CD4-positive, alpha-beta T cell treated with Interleukin-6 at 100 ng/mL for 8 hours (primary cell): ENCODE results near the gene PEG3.

Source experiments
- DNase-seq: peaks from one replicate; pipeline ENCODE4 v3.0.0-alpha.2; 2020; ENCODE audit warnings: mixed read lengths, low spot score

The PEG3 gene

DNA sequence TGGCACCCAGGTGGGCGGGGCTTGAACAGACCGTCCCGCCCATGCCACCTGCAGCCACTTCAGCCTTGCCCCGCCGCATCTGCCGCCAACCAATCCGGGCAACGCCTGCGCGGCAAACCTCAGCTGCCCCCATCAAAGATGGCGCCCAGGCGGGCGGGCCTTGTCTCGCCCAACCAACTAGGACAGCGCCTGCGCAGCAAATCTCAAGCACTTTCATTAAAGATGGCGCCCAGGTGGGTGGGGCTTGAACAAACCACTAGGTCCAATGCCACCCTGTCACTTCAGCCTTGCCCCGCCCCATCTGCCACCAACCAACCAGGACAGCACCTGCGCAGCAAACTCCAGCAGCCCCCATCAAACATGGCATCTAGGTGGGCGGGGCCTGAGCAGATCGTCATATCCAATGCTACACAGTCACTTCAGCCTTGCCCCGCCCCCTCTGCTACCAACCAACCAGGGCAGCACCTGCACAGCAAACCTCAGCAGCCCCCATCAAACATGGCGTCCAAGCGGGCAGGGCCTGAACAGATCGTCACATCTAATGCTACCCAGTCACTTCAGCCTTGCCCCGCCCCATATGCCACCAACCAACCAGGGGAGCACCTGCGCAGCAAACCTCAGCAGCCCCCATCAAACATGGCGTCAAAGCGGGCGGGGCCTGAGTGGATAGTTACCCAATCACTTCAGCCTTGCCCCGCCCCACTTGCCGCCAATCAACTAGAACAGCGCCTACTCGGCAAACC, 1.4 kb downstream of the PEG3 start:
- peak; percentile 11 for DNase-seq

DNA sequence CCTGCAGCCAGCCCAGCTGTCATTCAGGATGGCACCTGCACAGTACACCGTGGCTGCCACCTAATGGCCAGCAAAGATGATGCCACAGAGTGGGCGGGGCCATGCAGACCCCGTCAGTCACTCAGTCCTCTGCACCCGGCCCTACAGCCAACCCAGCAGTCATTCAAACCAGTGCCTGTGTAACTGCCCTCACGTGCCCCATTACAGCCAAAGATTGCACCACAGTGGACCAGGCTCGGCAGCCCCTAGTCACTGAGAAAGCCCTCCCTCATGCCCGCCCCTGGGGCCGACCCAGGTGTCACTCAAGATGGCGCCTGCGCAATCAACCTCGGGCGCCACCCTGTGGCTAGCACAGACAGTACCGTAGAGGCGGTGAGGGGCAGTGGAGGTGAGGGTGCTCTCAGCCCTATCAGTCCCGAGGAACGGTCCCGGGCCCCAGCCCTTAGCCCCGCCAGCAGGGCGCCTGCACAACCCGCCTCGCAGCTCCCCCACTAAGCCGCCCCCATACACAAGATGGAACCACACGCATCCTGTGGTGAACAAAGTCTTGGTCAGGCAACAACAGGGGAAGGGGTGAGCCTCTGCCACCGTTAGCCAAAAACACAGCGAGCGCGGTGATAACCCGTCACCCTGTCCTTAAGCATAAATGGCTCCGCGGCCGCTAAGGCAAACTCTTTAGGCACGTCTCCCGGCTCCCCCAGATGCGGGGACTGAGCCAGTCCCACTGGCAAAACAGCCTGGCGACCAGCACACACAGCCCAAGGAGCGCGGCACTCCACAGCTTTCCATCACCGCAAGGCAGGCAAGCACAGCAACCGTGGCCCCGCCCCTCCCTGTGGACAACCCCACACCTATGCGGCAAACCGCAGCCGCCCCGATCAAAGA, 2.3 kb downstream of the PEG3 start:
- no peak for DNase-seq

DNA sequence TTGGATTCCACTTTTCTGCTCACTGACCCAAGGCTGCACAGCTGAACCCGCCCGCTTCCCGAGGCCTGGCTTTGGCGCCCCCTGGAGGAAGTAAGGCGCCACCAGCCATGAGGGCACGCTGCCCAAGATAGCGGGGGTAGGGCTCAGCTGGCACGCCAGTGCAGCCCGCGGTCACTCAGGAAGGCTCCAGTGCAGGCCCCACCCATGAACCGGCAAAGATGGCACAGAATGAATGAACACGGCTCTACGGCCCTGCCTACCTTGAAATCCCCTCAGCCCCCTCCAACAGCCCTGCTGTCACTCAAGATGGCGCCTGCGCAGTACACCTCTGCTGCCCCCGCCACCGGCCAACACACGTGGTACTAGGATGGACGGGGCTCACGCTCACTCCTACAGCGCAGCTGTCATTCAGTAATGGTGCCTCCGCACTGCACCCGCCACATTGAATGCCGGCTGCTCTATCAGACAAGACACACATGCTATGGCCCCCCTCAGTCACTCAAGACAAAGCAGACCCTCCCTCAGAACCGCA, 3.0 kb downstream of the PEG3 start:
- DNase-seq = no peak

DNA sequence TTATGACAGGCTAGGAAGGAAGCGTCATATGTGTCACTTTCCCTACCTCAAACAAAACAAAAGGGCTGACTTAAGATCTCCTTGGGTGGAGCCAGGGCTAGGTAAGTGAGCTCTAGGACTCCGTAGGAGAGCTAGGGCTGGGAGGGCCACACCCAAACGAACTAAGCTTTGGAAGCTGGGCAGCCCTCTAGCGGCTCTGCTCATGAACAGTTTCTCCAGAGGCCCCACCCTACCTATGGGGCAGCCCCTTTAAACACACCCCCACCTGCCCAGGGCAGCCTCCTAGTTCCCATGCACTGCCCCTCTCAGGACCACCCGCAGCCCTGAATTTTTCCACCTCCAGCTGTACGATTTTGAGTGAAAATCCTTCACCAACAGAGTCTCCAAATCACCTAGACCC, 3.5 kb downstream of the PEG3 start:
- DNase-seq = no peak

DNA sequence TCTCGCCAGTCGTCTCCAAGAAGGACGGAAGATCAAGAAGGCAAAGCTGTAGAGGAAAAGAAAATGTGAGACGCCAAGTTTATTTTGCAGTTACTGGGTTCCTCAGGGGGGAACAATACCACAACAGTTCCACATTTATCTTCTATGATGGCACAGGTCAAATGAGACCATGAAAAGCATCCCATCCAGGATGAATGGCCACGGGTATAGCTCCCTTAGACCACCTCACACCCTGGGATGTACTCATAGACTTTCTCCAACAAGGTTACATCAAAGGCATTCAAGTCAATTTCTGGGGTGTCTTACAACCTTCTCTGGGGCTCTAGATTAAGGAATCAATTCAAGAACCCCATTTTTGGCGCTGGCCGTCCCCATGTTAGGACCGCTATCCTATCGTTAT, 4.5 kb downstream of the PEG3 start:
- DNase-seq = no peak

DNA sequence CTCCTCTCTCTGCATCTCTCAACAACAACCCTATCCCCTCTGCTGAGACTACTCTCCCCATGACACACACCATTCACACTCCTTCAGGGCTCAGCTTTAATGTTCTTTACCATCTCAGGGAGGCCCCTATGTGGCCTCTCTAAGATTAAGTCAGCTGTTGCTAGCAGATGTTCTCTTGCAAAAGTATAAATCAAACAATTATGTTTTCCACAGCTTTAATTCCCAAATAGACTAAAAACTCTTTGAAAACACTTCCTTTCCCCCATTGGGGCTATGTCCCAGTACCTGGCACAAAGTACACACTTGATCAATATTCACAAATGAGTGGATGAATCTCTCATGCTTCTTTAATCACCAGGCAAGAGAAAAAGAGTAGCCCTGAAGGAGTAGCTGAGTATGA, 5.1 kb downstream of the PEG3 start:
- no peak for DNase-seq

DNA sequence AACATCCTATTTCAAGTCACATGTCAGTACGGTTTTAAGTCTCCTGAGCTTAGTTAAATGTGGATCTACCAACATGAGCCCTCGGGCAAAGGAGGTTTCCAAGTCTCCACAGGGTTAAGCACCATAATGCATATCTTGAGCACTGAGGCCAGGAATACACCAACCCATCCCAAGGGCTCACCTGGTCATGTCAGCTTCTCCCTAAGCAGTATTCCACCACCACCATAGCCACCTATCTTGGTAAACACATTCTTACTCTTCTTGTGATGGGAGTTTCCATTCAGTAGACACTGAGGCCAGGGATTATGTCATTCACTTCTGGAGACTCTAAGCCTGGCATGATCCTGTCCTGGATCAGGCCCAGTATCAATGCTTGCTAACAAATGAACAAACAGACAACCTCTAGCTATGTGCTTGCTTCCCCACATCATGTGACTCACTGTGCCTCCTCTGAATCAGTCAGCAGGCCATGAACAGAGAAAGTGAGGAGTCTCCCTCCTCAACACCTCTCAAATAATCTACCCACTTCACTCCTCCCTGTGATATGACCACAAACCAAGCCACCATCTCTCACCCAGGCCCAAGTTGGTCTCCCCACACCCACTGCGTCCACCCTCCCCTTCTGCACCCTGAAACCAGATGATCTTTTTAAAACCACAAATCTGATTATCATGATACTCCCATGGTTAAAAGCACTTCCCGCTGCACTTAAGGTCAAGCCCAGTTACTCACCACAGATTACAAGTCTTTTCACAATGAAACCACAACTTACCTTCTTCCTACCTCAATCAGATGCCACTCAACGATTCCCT, 5.8 kb downstream of the PEG3 start:
- DNase-seq = no peak

DNA sequence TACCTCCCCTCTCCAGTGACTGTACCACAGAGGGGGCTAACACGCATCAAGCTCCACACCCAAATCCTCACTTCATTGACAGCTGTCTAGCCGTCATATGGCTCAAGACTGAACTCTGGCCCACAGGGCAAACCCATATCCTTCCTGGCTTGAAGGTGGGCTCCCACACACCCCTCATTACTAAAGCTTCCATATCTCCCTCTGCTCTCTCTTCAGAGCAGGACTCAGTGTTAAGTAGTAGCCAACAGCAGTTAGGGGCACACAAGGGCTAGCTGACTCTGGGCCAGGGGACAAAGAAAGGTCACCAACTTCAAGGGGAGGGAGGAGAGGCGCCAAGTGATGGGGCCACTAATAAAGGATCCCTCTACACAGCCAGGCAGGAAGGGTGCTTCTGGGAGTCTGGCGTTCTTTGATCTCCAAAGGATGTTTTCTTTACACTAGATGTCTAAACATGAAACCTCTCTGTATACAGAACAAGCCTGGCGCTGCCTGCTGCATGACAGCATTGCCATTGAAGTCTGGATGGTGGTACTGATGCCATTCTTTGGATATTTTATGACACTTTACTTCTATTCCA, 8.1 kb downstream of the PEG3 start:
- no peak for DNase-seq

DNA sequence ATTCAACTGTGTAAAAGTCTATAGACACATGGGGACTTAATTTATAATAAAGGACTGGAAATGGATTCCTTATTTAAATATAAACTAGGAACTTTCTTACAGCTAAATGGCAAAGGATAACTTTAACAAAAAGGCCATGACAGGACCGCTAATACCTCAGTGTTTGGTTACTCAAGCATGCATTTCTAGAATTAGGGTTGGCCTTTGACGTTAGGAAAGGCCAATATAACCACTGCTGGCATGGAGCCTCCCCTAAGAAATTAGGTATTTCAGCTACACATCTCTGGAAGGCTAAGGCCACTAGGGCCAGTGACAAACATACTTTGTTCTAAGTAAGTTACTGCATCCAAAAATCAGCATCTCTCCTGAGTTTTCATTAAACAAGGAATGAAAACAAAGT, 9.3 kb downstream of the PEG3 start:
- DNase-seq = no peak

DNA sequence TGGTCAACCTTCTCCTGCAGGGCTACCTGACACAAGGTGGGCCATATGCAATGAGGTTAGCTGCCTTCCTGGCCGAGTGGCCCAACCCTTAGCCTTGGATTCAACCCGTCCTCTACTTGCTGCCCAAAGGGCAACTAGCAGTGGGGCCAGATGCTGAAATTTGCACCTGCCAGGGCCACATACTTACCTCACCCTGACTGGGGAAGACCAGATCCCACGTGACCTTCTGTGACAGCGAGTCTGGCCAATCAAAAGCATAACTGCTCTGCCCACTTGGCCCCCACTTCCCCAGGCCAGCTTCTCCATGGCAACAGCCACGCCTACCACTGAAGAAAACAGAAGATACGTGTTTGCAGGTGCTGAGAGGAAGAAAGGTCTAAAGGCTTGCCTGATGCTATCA, 10.9 kb downstream of the PEG3 start:
- DNase-seq = no peak

DNA sequence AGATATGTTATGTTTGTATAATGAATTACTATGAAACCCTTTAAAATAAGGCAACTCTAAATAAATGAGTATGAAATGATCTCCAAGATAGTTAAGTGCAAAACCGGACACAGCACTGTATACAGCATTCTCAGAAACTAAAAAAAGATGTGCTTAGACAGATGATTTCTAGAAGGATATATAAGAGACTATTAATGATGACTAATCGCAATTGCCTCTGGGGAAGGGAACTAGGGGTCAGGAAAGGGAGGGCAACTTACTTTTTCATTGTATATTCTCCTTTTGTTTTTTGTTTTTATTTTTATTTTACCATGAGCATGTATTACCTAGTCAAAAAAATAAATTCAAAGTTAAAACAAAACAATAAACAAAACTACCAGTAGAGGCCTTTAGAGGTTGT, 12.8 kb downstream of the PEG3 start:
- no peak for DNase-seq

DNA sequence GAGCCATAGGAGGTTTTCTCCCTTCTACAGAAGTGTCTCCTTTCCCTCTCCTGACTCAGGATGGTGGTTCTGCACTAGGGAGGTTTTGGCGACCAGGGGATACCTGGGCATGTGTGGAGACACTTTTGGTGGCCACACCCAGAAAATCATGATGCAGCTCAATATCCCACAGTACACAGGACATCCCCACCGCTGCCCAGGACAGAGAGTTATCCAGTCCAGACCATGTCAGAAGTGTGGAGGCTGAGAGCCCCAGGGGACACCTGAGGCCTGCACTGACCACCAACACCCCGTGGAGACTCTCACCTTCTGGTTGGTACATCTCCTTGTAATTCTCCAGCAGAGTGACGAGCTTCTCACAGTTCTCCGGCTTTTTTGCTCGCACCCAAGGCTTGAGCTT, 16.6 kb downstream of the PEG3 start:
- no peak for DNase-seq

DNA sequence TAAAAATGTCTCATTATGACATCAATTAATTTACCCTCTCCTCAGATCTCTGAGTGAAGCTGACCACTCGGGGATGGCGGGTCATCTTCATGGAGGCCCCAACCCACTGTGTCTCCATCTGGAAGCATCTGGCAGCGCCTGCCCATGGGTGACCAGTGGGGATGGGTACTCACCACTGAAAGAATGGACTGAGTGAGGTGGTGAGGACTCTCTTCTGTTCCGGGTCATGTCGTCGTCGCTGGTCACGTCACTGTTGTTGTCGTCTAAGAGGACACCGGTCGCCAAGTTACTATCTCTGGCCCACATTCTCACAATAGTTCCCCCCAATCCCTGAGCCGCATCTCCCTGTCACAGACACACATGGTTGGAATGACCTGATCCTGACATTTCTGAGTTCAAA, 17.1 kb downstream of the PEG3 start:
- no peak for DNase-seq

DNA sequence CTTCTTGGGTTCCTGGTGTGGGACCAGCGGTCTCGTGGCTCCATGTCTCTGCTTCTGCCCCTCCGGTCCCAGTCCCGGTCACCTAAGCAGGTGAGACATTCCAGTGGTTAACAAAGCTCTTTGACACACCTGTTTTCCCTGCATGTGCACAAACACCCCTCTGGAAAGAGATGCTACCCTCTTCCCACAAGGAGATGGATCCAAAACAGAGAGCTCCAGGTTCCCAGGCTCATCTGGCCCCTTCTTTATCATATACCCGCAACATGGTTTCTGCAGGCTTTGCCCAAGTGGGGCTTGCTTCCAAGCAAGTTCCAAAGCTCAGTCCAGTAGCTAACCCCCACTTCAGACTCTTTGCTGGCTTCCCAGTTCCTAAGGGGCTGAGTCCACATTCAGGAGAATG, 17.8 kb downstream of the PEG3 start:
- no peak for DNase-seq

DNA sequence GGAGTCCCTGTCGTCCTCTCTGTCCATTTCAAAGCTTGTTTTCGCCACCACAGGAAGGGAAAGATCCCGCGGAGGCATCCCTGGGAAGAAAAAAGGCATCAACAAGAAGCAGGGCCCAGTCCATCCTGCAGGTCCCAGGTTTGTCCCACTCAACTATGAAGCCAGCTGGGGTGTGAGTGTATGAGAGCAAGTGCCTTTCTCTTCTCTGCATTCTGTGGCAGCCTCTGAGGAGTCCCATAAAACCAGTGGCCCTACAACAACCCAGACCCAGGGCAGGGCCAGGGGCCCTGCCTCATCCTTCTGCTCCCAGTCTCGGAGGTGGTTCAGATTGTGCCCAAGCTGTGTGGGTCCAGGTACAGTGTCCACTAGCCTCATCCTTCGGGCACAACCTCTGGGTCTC, 18.9 kb downstream of the PEG3 start:
- no peak for DNase-seq

DNA sequence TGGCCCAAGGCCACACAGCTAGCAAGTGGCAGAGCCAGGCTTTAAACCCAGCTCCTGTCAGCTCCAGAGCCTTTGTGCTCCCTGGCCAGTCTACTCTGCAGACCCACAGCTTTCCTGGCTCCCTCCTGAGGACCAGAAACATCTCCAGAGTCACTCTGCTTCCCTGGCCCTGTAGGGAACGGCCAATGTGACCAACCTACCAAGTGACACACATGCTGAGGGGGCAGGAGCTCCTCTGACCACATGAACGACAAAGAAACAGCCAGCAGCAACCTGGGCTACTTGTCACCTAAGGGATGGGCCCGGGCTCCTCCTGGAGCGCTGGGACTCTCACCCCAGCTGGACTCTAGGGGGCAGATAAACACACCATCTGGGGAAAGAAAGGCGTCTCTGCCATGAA, 19.3 kb downstream of the PEG3 start:
- no peak for DNase-seq

DNA sequence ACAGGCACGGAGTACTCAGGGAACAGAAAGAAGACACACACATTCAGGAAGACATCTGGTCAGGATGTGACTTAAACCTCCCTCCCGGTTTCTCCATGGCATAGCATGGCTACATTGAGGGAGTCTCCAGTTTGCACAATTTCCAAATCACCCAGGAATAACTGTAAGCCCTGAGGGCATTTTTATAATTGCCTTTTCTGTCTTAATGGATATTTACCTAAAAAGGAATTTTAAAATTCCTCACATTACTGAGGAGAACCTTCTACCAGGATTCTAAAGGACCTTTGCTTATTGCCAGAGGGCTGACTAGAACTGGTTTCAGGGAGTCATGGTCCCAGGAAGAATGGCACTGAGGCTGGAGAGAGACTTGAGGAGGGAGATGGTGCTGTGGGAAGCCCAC, 21.4 kb downstream of the PEG3 start:
- no peak for DNase-seq

DNA sequence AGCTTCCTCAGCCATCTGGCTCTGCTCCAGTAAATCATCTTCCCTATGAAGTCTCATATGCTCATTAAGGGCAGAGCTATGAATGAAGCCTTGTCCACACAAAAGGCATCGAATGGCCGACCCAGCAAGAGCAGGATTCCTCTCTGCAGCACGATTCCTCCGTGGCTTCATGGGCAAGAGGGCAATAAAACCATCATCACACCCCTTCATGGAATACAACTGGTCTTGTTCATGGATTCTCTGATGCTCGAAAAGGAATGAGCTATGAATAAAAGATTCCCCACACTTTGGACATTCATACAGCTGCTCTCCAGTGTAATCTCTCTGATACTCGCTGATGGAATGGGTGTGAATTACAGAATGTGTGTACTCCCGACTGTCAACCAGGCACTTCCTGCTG, 25.9 kb downstream of the PEG3 start:
- no peak for DNase-seq

DNA sequence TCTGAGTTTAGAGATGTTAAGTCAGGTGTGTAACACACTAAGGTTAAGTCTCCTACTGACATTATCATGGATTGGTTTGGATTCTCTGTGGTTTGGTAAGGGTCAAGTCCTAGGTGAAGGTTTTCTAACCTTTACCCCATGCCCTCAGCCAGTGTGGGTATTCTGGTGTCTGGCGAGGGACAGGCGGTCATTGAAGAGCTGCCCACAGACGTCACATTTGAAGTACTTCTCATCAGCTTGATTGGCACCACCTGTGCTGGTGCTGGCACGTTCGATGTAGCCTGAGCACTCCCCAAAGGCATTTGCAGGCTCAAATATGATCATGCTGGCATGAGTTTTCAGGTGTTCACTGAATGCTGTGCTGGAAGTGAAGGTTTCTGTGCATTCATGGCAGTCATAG, 27.0 kb downstream of the PEG3 start:
- no peak for DNase-seq

DNA sequence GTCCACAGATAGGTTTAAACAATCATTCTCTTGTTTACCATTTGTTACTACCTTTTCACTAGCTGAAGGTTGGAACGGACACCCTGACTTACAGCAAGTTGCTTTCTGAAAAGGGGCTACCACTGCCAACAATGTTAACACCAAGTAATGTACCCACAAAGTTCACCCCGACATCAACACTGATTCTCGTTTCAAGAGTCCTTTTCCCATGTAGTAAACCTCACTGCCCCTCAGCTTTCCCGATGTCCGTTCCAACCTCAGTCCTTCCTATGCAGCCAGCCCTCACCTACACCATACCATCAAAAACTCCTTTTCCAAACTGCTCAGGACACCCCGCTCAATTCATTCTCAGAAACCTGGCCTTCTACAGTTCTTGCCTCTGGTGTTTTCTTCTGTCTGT, 29.0 kb downstream of the PEG3 start:
- no peak for DNase-seq

DNA sequence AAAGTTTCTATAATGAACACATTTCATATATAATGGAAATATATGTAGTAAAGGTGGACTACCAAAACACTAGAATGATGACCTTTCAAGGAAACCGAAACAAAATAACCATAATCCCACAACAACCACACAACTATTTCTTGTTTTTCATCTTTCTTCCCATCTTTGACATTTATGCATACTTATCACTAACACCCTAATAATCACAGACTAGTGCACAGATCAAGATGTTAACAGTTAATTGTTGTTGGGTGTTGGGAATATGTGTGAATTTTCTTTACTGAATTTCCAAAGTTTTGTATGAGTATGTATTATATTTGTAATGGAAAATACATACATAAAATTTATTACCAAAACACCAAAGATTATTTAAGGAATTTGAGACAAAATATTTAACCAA, 30.3 kb downstream of the PEG3 start:
- DNase-seq = no peak

DNA sequence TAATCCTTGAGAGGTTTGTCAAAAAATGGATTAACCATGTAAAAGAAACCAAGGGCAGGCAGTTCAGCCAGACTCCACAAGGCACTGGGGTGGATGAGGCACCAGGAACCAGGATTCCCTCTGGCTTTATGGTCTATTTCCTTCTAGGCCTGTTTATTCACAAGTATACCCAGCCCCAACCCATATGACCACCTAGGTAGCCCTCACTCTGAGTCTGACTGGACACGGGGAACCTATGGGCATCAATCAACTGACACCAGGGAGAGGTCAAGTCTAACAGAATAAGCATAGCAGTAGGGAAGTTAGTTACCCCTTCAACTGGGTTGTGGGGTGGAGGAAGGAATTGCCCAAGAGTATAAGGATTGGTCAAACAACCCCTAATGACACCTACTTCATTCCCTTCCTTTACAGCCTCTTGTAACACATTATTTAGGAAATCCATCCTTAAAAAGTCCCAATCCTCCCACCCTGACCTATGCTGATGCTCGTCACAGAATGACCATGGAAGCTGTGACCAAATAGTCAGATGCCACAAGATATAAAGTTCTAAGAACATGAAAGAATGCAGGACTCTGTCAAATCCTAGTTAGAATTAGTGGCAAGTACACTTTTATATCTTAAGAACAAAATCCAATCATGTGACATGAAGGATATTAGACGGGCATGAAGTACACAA, 31.7 kb downstream of the PEG3 start:
- no peak for DNase-seq
